CD4-positive, alpha-beta memory T cell (primary cell): ENCODE data around the gene RPS6KA5. TPM values are rescaled to one million over a fixed set of nuclear protein-coding genes. Genes with fewer than 3 reads are reported as not detected.

Source experiments
- CTCF ChIA-PET: fragments of 350-600 bp; sonication (Branson Sonifier 250); formaldehyde crosslinking; loops from one replicate; lab custom pipeline; 2021; ENCODE audit warnings: inconsistent platforms; ENCODE audit not compliant: partially characterized antibody; lab: Charles Lee
- POLR2A ChIA-PET: fragments of 350-600 bp; sonication (Branson Sonifier 250); formaldehyde crosslinking; loops from one replicate; lab custom pipeline; 2021; ENCODE audit not compliant: partially characterized antibody; lab: Charles Lee
- DNase-seq, 5 donors: peaks; one replicate each; pipeline versions ENCODE4 v3.0.0 to v3.0.0-alpha.2; 2020 to 2022; ENCODE audit warnings: mixed read lengths in 1 of 5
- H3K27ac ChIP-seq: one replicate; pipeline ENCODE4 v1.7.0; 2013; ENCODE audit warnings: low read depth, low read length
- H3K27me3 ChIP-seq: 2 replicates; pipeline ENCODE4 v1.7.0; 2013; ENCODE audit warnings: mild to moderate bottlenecking, low read length, moderate library complexity; ENCODE audit not compliant: insufficient read depth
- H3K36me3 ChIP-seq: 2 replicates; pipeline ENCODE4 v1.7.0; 2013; ENCODE audit warnings: mild to moderate bottlenecking, low read length, moderate library complexity; ENCODE audit not compliant: insufficient read depth
- H3K4me1 ChIP-seq: 2 replicates; pipeline ENCODE4 v1.7.0; 2013; ENCODE audit warnings: mild to moderate bottlenecking, low read length, moderate library complexity; ENCODE audit not compliant: insufficient read depth
- H3K4me3 ChIP-seq, 2 donors: one replicate each; pipeline ENCODE4 v1.7.0; 2013; ENCODE audit warnings: low read length in 2 of 2, mild to moderate bottlenecking in 1 of 2
- H3K9me3 ChIP-seq, 2 donors: one replicate each; pipeline ENCODE4 v1.7.0; 2013; ENCODE audit warnings: low read length in 2 of 2, control low read depth in 1 of 2; ENCODE audit not compliant: control insufficient read depth in 1 of 2
- H3K27ac Mint-ChIP-seq, 7 donors: one replicate each; pipeline ENCODE4 v1.8.0; 2020 to 2021; ENCODE audit warnings: mixed read lengths in 7 of 7, mild to moderate bottlenecking in 6 of 7, inconsistent platforms in 3 of 7, moderate library complexity in 3 of 7
- H3K27me3 Mint-ChIP-seq, 2 donors: one replicate each; pipeline ENCODE4 v1.8.0; 2020 to 2021; ENCODE audit warnings: mixed read lengths in 2 of 2
- H3K36me3 Mint-ChIP-seq, 2 donors: one replicate each; pipeline ENCODE4 v1.8.0; 2020 to 2021; ENCODE audit warnings: mixed read lengths in 2 of 2, inconsistent platforms in 1 of 2, mild to moderate bottlenecking in 1 of 2
- H3K4me1 Mint-ChIP-seq, 4 donors: one replicate each; pipeline ENCODE4 v1.8.0; 2020 to 2021; ENCODE audit warnings: mixed read lengths in 4 of 4, mild to moderate bottlenecking in 1 of 4
- H3K4me3 Mint-ChIP-seq, 8 donors: one replicate each; pipeline ENCODE4 v1.8.0; 2020 to 2021; ENCODE audit warnings: mixed read lengths in 8 of 8, mild to moderate bottlenecking in 7 of 8, moderate library complexity in 6 of 8, inconsistent platforms in 3 of 8
- H3K9me3 Mint-ChIP-seq, 8 donors: one replicate each; pipeline ENCODE4 v1.8.0; 2020 to 2021; ENCODE audit warnings: mixed read lengths in 8 of 8, mild to moderate bottlenecking in 5 of 8, inconsistent platforms in 3 of 8, moderate library complexity in 1 of 8
- intact Hi-C: fragments of 100-400 bp; cut with micrococcal nuclease; formaldehyde crosslinking; loops from one replicate; pipeline ENCODE4 v1.15.1; 2023
- polyA plus RNA-seq, 2 donors: library from polyadenylated mRNA; unstranded; fragments of 300-500 nt; fragmentation: Illumina TruSeq; gene quantifications; one replicate each; pipeline ENCODE4 v1.2.3, GENCODE V29; 2021
- total RNA-seq, 2 experiments: library from RNA; stranded (reverse); gene quantifications; one replicate each; pipeline ENCODE4 v1.2.3, GENCODE V29; 2021

The RPS6KA5 gene
- total and polyA plus RNA-seq, 4 experiments from 2014 or later: 28.8 to 44.7 (median 36.3) TPM

- H3K4me1 ChIP-seq: peaks cover 43% of the 10 kb centered on the region
- ChIA-PET CTCF (interaction anchor here (0.7 kb wide), 1 partner anchor 74 kb away, joined by 3 read pairs; no protein-coding TSS in a partner anchor), POLR2A (interaction anchor here (0.9 to 2.0 kb wide), 3 partner anchors 12 to 15 kb away, joined by 3 to 12 read pairs (median 7); partner anchors contain the start of gene RPS6KA5)
- intact Hi-C loops: no loop called here
- H3K27me3 ChIP-seq: no peaks in the 10 kb centered on the region
- H3K9me3 ChIP-seq: no peaks in the 10 kb centered on the region
- Mint-ChIP-seq H3K27ac (peak overlapping the region in 6 of 7 donors; percentile 4 to 71 (median 30)), H3K9me3 (peaks cover 0 to 3% (median 0%) of the 10 kb centered on the region in 8 donors), H3K4me3 (peak overlapping the region in 5 of 8 donors; percentile 15 to 56 (median 26)), H3K27me3 (no peaks in the 10 kb centered on the region), H3K4me1 (peaks cover 37 to 48% (median 42%) of the 10 kb centered on the region in 4 donors), H3K36me3 (no peaks in the 10 kb centered on the region)
- DNase-seq: peak in 1 of 5 donors; percentile 11
- no peak overlapping the region for H3K4me3 ChIP-seq
- H3K27ac ChIP-seq: no peak overlapping the region
- no peaks in the 10 kb centered on the region for H3K36me3 ChIP-seq
Observed at GRCh38 chr14:91047174-91047753, 13.2 kb downstream of the RPS6KA5 start.

DNA sequence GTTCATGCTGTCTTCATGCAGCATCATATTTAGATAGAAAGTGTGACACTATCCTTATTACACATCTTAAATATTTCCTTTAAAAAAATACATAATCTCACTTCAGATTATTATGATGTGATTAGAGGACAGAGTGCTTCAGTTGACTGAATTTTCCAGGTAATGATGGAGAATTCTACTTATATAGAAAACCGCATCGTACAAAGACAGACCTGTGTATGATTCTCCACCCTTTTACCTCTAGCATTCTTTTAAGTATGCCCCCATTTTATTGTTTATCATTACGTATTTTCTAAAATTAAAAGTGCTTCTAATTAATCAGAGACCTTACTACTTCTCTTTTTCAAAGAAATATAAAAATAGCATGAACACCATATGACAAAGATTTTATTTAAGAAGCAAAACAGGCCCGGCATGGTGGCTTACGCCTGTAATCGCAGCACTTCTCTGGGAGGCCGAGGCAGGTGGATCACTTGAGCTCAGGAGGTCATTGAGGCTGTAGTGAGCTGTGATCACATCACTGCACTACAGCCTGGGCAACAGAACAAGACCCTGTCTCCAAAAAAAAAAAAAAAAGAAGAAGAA is 13.9 kb downstream of the RPS6KA5 start:
- Histone ChIP-seq H3K27ac (no peak overlapping the region), H3K4me3 (no peak overlapping the region), H3K36me3 (no peaks in the 10 kb centered on the region), H3K9me3 (no peaks in the 10 kb centered on the region), H3K27me3 (no peaks in the 10 kb centered on the region), H3K4me1 (peaks cover 40% of the 10 kb centered on the region)
- intact Hi-C loops: no loop called here
- no peak for DNase-seq
- H3K36me3 Mint-ChIP-seq: no peaks in the 10 kb centered on the region
- H3K9me3 Mint-ChIP-seq: peaks cover 0 to 3% (median 0%) of the 10 kb centered on the region in 8 donors
- ChIA-PET POLR2A (interaction anchor here (1.8 kb wide), 1 partner anchor 14 kb away, joined by 7 read pairs; the partner anchor contains the start of gene RPS6KA5), CTCF (no interaction called here)
- no peak overlapping the region for H3K4me3 Mint-ChIP-seq
- no peak overlapping the region for H3K27ac Mint-ChIP-seq
- H3K4me1 Mint-ChIP-seq: peaks cover 36 to 50% (median 42%) of the 10 kb centered on the region in 4 donors
- no peaks in the 10 kb centered on the region for H3K27me3 Mint-ChIP-seq

DNA sequence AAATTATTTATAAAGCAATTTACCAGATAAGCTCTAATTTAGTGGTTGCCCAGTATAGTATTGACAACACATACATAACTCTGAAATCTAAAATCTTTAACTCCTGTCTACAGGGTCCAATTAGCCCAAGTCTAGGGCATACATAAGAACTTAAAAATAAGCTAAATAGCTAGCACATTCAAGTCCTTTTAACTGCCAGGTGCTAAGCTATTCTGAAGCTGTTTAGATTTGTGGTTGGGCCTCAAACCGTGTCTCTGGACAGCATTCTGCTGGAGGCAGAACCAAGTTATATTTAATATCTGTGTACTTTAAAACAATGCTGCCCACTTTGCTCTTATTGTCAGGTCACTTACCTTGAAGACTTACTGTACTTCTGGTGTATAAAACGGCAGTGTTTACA is 19.0 kb downstream of the RPS6KA5 start:
- peaks cover 24% of the 10 kb centered on the region for H3K4me1 ChIP-seq
- CTCF ChIA-PET: interaction anchor here (1.0 to 1.6 kb wide), 2 partner anchors 12 to 160 kb away, joined by 3 to 4 read pairs; no protein-coding TSS in a partner anchor
- H3K36me3 ChIP-seq: no peaks in the 10 kb centered on the region
- H3K27ac Mint-ChIP-seq: peak overlapping the region in 1 of 7 donors; percentile 37
- no peak overlapping the region for H3K4me3 Mint-ChIP-seq
- H3K4me1 Mint-ChIP-seq: peaks cover 47 to 75% (median 56%) of the 10 kb centered on the region in 4 donors
- no peaks in the 10 kb centered on the region for H3K27me3 Mint-ChIP-seq
- H3K36me3 Mint-ChIP-seq: peaks cover 0 to 5% of the 10 kb centered on the region in 2 donors
- no peaks in the 10 kb centered on the region for H3K9me3 ChIP-seq
- H3K4me3 ChIP-seq: no peak overlapping the region
- POLR2A ChIA-PET: interaction anchor here (1.1 kb wide), 1 partner anchor 74 kb away, joined by 3 read pairs; no protein-coding TSS in a partner anchor
- H3K9me3 Mint-ChIP-seq: peaks cover 0 to 1% (median 0%) of the 10 kb centered on the region in 8 donors
- DNase-seq: no peak
- H3K27ac ChIP-seq: no peak overlapping the region
- intact Hi-C loops: no loop called here
- H3K27me3 ChIP-seq: no peaks in the 10 kb centered on the region

DNA sequence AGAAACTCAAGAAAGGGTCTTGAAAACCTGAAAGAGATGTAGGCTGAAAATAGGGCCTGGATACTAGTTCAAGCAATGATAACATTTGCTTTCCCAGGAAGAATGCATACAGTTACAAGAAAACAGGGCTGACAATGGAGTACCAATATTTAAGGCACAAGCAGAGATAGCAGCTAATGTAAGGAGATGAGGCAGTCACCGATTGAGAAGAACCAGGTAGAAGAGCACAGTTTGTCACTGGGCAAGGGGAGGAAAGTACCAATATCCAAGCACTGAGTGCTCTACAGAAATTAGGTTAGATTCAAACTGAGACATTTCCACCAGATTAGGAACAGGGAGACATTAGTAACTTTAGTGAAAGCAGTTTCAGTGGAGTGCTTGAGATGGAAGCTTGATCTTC is 19.9 kb downstream of the RPS6KA5 start:
- no peaks in the 10 kb centered on the region for H3K27me3 ChIP-seq
- peaks cover 27% of the 10 kb centered on the region for H3K4me1 ChIP-seq
- H3K27me3 Mint-ChIP-seq: no peaks in the 10 kb centered on the region
- no peak overlapping the region for H3K4me3 ChIP-seq
- H3K36me3 ChIP-seq: no peaks in the 10 kb centered on the region
- CTCF ChIA-PET: no interaction called here
- POLR2A ChIA-PET: no interaction called here
- H3K9me3 Mint-ChIP-seq: peaks cover 0 to 1% (median 0%) of the 10 kb centered on the region in 8 donors
- H3K4me1 Mint-ChIP-seq: peaks cover 48 to 77% (median 58%) of the 10 kb centered on the region in 4 donors
- DNase-seq: no peak
- no peak overlapping the region for H3K27ac ChIP-seq
- H3K9me3 ChIP-seq: no peaks in the 10 kb centered on the region
- H3K27ac Mint-ChIP-seq: peak overlapping the region in 1 of 7 donors; percentile 31
- H3K36me3 Mint-ChIP-seq: peaks cover 0 to 5% of the 10 kb centered on the region in 2 donors
- intact Hi-C loops: no loop called here
- no peak overlapping the region for H3K4me3 Mint-ChIP-seq

DNA sequence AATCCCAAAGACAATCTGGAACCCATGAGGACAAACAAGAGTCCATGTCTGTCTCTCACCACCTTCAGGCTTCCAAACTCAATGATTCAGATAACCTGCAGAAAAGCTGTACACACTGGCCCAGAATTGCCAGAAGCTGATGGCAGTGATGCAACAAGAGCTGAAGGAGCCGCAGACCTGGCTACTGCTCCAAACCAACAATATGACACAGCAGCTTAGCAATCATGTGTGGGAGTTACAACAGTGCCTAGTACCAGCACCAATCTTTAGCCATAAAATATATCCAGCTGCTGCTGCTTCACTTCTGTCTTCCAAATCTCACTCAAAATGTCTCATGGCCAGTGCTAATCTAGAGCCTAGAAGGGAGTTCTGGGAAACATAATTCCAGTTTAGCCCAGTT is 22.0 kb downstream of the RPS6KA5 start:
- H3K27me3 Mint-ChIP-seq: no peaks in the 10 kb centered on the region
- ChIA-PET POLR2A (no interaction called here), CTCF (interaction anchor here (1.2 to 2.5 kb wide), 4 partner anchors 10 to 135 kb away, joined by 3 to 9 read pairs (median 4); no protein-coding TSS in a partner anchor)
- H3K4me3 Mint-ChIP-seq: no peak overlapping the region
- DNase-seq: no peak
- no peaks in the 10 kb centered on the region for H3K9me3 Mint-ChIP-seq
- no peaks in the 10 kb centered on the region for H3K27me3 ChIP-seq
- peaks cover 55 to 84% (median 65%) of the 10 kb centered on the region in 4 donors for H3K4me1 Mint-ChIP-seq
- H3K36me3 ChIP-seq: no peaks in the 10 kb centered on the region
- H3K27ac ChIP-seq: no peak overlapping the region
- no peak overlapping the region for H3K4me3 ChIP-seq
- peaks cover 31% of the 10 kb centered on the region for H3K4me1 ChIP-seq
- intact Hi-C loops: no loop called here
- peaks cover 0 to 5% of the 10 kb centered on the region in 2 donors for H3K36me3 Mint-ChIP-seq
- H3K9me3 ChIP-seq: no peaks in the 10 kb centered on the region
- H3K27ac Mint-ChIP-seq: peak overlapping the region in 2 of 7 donors; percentile 47 to 59

DNA sequence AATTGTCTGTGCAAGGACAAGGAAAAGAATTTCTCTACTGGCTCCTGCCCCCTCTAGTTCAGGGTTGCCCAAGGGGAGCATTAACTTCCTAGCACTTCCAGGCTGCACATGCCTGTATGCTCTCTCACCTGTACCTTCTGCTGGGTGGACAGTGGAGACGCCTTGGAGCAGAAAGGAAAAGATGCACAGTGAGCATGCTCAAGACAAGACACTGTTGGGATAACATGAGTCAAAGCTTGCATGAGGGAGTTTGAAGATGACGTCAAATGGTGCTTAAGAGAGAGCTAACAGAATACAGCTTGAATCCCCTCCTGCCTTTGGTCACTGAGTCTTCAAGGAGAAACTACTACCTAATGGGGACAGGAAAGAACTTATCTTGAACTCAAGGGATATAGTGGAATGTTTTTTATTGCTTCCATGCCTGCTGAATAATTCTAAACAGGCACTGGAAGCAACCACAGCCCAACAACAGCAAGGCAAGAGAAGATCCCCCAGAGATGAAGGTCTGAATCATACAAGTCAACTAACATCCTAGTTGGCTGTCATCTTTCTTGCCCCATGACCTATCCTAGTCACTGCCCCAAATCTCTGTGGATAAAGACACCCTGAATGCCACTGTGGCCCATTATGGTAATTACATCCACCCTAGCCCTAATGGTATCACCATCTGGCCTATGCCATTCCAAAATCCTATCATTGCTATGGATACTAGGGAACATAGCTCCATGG is 23.5 kb downstream of the RPS6KA5 start:
- Mint-ChIP-seq H3K4me3 (peak overlapping the region in 1 of 8 donors; percentile 16), H3K9me3 (no peaks in the 10 kb centered on the region), H3K36me3 (peaks cover 0 to 5% of the 10 kb centered on the region in 2 donors), H3K27me3 (no peaks in the 10 kb centered on the region), H3K4me1 (peaks cover 51 to 84% (median 64%) of the 10 kb centered on the region in 4 donors), H3K27ac (peak overlapping the region in 2 of 7 donors; percentile 63 to 74)
- no peak overlapping the region for H3K4me3 ChIP-seq
- H3K36me3 ChIP-seq: no peaks in the 10 kb centered on the region
- intact Hi-C loops: no loop called here
- ChIA-PET CTCF (interaction anchor here (0.8 to 2.1 kb wide), 7 partner anchors 9 to 136 kb away, joined by 3 to 12 read pairs (median 5); partner anchors contain the start of gene DGLUCY), POLR2A (interaction anchor here (1.3 kb wide), 1 partner anchor 14 kb away, joined by 4 read pairs; no protein-coding TSS in a partner anchor)
- H3K9me3 ChIP-seq: no peaks in the 10 kb centered on the region
- no peak for DNase-seq
- no peaks in the 10 kb centered on the region for H3K27me3 ChIP-seq
- H3K27ac ChIP-seq: no peak overlapping the region
- H3K4me1 ChIP-seq: peaks cover 23% of the 10 kb centered on the region
